Tibial nerve (tissue), 3 donors: Measurements from ENCODE around the gene CDH4.

Experiments
- CTCF ChIP-seq, 5 experiments: fragments of 200-600 bp in 3 of 5; fragments of 450-650 bp in 2 of 5; sonication (generic) in 3 of 5; IDR thresholded peaks; one replicate each; pipeline ENCODE4 v1.5.1; 2016 to 2019; ENCODE audit warnings: antibody characterized with exemption in 5 of 5, mild to moderate bottlenecking in 3 of 5, moderate library complexity in 2 of 5
- POLR2A ChIP-seq, 2 donors: fragments of 450-650 bp; IDR thresholded peaks; one replicate each; pipeline ENCODE4 v1.6.1; 2017; ENCODE audit warnings: antibody characterized with exemption in 2 of 2, mild to moderate bottlenecking in 2 of 2, moderate library complexity in 2 of 2

- TF ChIP-seq CTCF (IDR thresholded peaks at IDR 0.05) (no peak), POLR2A (IDR thresholded peaks at IDR 0.05) (no peak)
These were observed 518.1 kb downstream of the CDH4 start for GRCh38 chr20:61770113-61770585.
